Measurements from ENCODE around the gene NDST1. TPM values are rescaled to one million over a fixed set of nuclear protein-coding genes. Genes with fewer than 3 reads are reported as not detected.

NDST1 gene
- total RNA-seq, 6 experiments from 2014 or later: 126 to 199 (median 147) TPM

GRCh38 chr5:150573216-150573615 is 65.3 kb downstream of the NDST1 start:
- no peak for DNase-seq
- Mint-ChIP-seq H3K4me3 (no peak overlapping the region), H3K9me3 (no peaks in the 10 kb centered on the region), H3K27ac (no peak overlapping the region), H3K27me3 (ENCODE audit: insufficient read depth) (peaks cover 2% of the 10 kb centered on the region), H3K4me1 (ENCODE audit: low read depth) (0 out of 2 replicates have a peak, but pooled peaks cover 5% of the 10 kb centered on the region), H3K36me3 (ENCODE audit: low read depth) (no peaks in the 10 kb centered on the region)
- TF ChIP-seq CTCF (IDR thresholded peaks at IDR 0.05): no peak

- no peaks in the 10 kb centered on the region for H3K36me3 Mint-ChIP-seq (ENCODE audit: low read depth)
- peak; percentile 59 for TF ChIP-seq CTCF (IDR thresholded peaks at IDR 0.05)
- no peak for DNase-seq
- H3K4me1 Mint-ChIP-seq (ENCODE audit: low read depth): 0 out of 2 replicates have a peak, but pooled peaks cover 5% of the 10 kb centered on the region
- H3K4me3 Mint-ChIP-seq: no peak overlapping the region
- no peaks in the 10 kb centered on the region for H3K9me3 Mint-ChIP-seq
- no peak overlapping the region for H3K27ac Mint-ChIP-seq
- H3K27me3 Mint-ChIP-seq (ENCODE audit: insufficient read depth): peaks cover 2% of the 10 kb centered on the region
Observed at GRCh38 chr5:150573867-150574817, 66.2 kb downstream of the NDST1 start.

GRCh38 chr5:150574818-150575547 is 67.1 kb downstream of the NDST1 start:
- Mint-ChIP-seq H3K27me3 (ENCODE audit: insufficient read depth) (peaks cover 2% of the 10 kb centered on the region), H3K9me3 (no peaks in the 10 kb centered on the region), H3K4me3 (no peak overlapping the region), H3K4me1 (ENCODE audit: low read depth) (0 out of 2 replicates have a peak, but pooled peaks cover 5% of the 10 kb centered on the region), H3K27ac (no peak overlapping the region), H3K36me3 (ENCODE audit: low read depth) (no peaks in the 10 kb centered on the region)
- DNase-seq: no peak
- TF ChIP-seq CTCF (IDR thresholded peaks at IDR 0.05): no peak

- Mint-ChIP-seq H3K27me3 (ENCODE audit: insufficient read depth) (peaks cover 7% of the 10 kb centered on the region), H3K27ac (no peak overlapping the region), H3K9me3 (no peaks in the 10 kb centered on the region), H3K4me3 (no peak overlapping the region), H3K36me3 (ENCODE audit: low read depth) (no peaks in the 10 kb centered on the region), H3K4me1 (ENCODE audit: low read depth) (0 out of 2 replicates have a peak, but pooled peaks cover 5% of the 10 kb centered on the region)
- DNase-seq: no peak
- no peak for TF ChIP-seq CTCF (IDR thresholded peaks at IDR 0.05)
Observed at GRCh38 chr5:150575745-150576448, 68.0 kb downstream of the NDST1 start.

GRCh38 chr5:150576449-150576949 is 68.6 kb downstream of the NDST1 start:
- TF ChIP-seq CTCF (IDR thresholded peaks at IDR 0.05): no peak
- peaks cover 7% of the 10 kb centered on the region for H3K27me3 Mint-ChIP-seq (ENCODE audit: insufficient read depth)
- no peak overlapping the region for H3K27ac Mint-ChIP-seq
- H3K4me1 Mint-ChIP-seq (ENCODE audit: low read depth): 0 out of 2 replicates have a peak, but pooled peaks cover 5% of the 10 kb centered on the region
- H3K4me3 Mint-ChIP-seq: no peak overlapping the region
- H3K36me3 Mint-ChIP-seq (ENCODE audit: low read depth): no peaks in the 10 kb centered on the region
- no peak for DNase-seq
- no peaks in the 10 kb centered on the region for H3K9me3 Mint-ChIP-seq
